GM23338 (cell line): Measurements from ENCODE around the gene FCRL4. TPM values are rescaled to one million over a fixed set of nuclear protein-coding genes. Genes with fewer than 3 reads are reported as not detected.
A peak's percentile ranks its signal among the peaks of the same experiment; 100 is the strongest.

ENCODE experiments used
- ATAC-seq: fragments of 200-7000 bp; cut with Tn5 transposase; 3 replicates; pipeline ENCODE4 v1.9.1; 2020
- DNase-seq: peaks from one replicate; pipeline ENCODE4 v3.0.0-alpha.2; 2015; ENCODE audit warnings: low spot score
- H2AFZ ChIP-seq: fragments of 200-600 bp; sonication (generic); 2 replicates; pipeline ENCODE4 v1.8.0; 2016; ENCODE audit warnings: antibody characterized with exemption, mild to moderate bottlenecking, moderate library complexity
- H3F3A ChIP-seq: fragments of 200-600 bp; sonication (generic); replicated peaks from 2 replicates; pipeline ENCODE4 v1.8.0; 2017; ENCODE audit warnings: antibody characterized with exemption, mixed run types, low read depth
- H3K27ac ChIP-seq: fragments of 200-600 bp; sonication (generic); 2 replicates; pipeline ENCODE4 v1.6.1; 2016; ENCODE audit warnings: low read depth
- H3K27me3 ChIP-seq: fragments of 200-600 bp; sonication (generic); 2 replicates; pipeline ENCODE4 v1.8.0; 2016; ENCODE audit warnings: mild to moderate bottlenecking, mixed run types, moderate library complexity; ENCODE audit not compliant: insufficient read depth
- H3K36me3 ChIP-seq: fragments of 200-600 bp; sonication (generic); 2 replicates; pipeline ENCODE4 v1.8.0; 2016; ENCODE audit warnings: mild to moderate bottlenecking; ENCODE audit not compliant: insufficient read depth
- H3K4me1 ChIP-seq: fragments of 200-600 bp; sonication (generic); 2 replicates; pipeline ENCODE4 v1.8.0; 2016; ENCODE audit warnings: mild to moderate bottlenecking, moderate library complexity; ENCODE audit not compliant: insufficient read depth
- H3K4me2 ChIP-seq: fragments of 200-600 bp; sonication (generic); 2 replicates; pipeline ENCODE4 v1.7.1; 2017; ENCODE audit warnings: mixed run types
- H3K4me3 ChIP-seq: fragments of 200-600 bp; sonication (generic); 2 replicates; pipeline ENCODE4 v1.6.1; 2016; ENCODE audit warnings: mixed run types
- H3K79me2 ChIP-seq: fragments of 200-600 bp; sonication (generic); replicated peaks from 2 replicates; pipeline ENCODE4 v1.8.0; 2017; ENCODE audit warnings: mild to moderate bottlenecking; ENCODE audit not compliant: insufficient read depth
- H3K9me2 ChIP-seq: fragments of 200-600 bp; sonication (generic); 2 replicates; pipeline ENCODE4 v1.8.0; 2017; ENCODE audit not compliant: insufficient read depth
- H4K20me1 ChIP-seq: fragments of 200-600 bp; sonication (generic); replicated peaks from 2 replicates; pipeline ENCODE4 v1.8.0; 2017; ENCODE audit warnings: mild to moderate bottlenecking; ENCODE audit not compliant: insufficient read depth
- H3K27ac Mint-ChIP-seq: 2 replicates; pipeline ENCODE4 v1.8.0; 2020; ENCODE audit warnings: inconsistent platforms, mild to moderate bottlenecking, moderate library complexity, mixed read lengths
- H3K27me3 Mint-ChIP-seq: 3 replicates; pipeline ENCODE4 v1.8.0; 2022; ENCODE audit warnings: low read depth, mild to moderate bottlenecking, moderate library complexity, mixed read lengths, inconsistent platforms; ENCODE audit not compliant: insufficient read depth, poor library complexity
- H3K36me3 Mint-ChIP-seq: 3 replicates; pipeline ENCODE4 v1.8.0; 2021; ENCODE audit warnings: low read depth, mild to moderate bottlenecking, inconsistent platforms, moderate library complexity, mixed read lengths
- H3K4me1 Mint-ChIP-seq: 3 replicates; pipeline ENCODE4 v1.8.0; 2020; ENCODE audit warnings: mild to moderate bottlenecking, inconsistent platforms, mixed read lengths
- H3K4me3 Mint-ChIP-seq: 3 replicates; pipeline ENCODE4 v1.8.0; 2021; ENCODE audit warnings: moderate library complexity, mild to moderate bottlenecking, inconsistent platforms, mixed read lengths
- H3K9me3 Mint-ChIP-seq: 3 replicates; pipeline ENCODE4 v1.8.0; 2020; ENCODE audit warnings: moderate library complexity, mild to moderate bottlenecking, inconsistent platforms, mixed read lengths
- JUNB ChIP-seq: IDR thresholded peaks from one replicate; pipeline ENCODE4 v1.6.1; 2016; ENCODE audit warnings: antibody characterized with exemption; ENCODE audit not compliant: unreplicated experiment
- ZNF114 ChIP-seq: fragments of 250-450 bp; sonication (Bioruptor Pico); IDR thresholded peaks from 2 replicates; pipeline ENCODE4 v1.5.0; 2020; ENCODE audit warnings: mild to moderate bottlenecking, moderate library complexity
- ZNF331 ChIP-seq: fragments of 250-450 bp; sonication (Bioruptor Pico); IDR thresholded peaks from 2 replicates; pipeline ENCODE4 v1.5.0; 2020; ENCODE audit warnings: low read depth, mild to moderate bottlenecking, moderate library complexity
- polyA plus RNA-seq: library from polyadenylated mRNA; unstranded; fragments of >200 nt; fragmentation: Nextera tagmentation; extraction: Ambion mirVana; gene quantifications from 2 replicates; pipeline ENCODE4 v1.2.1, GENCODE V29; 2016
- total RNA-seq: library from RNA; depleted of rRNA; stranded (reverse); fragments of >200 nt; shearing (Covaris generic); gene quantifications from 2 replicates; pipeline ENCODE4 v1.2.3, GENCODE V29; 2014
- TF ChIP-seq, protein P1 (sequence below): IDR thresholded peaks from one replicate; pipeline ENCODE4 v1.6.1; 2018; ENCODE audit warnings: antibody characterized with exemption; ENCODE audit not compliant: unreplicated experiment
- TF ChIP-seq, protein P2 (sequence below), 2 experiments: fragments of 200-600 bp in 1 of 2; sonication (generic) in 1 of 2; conservative IDR thresholded peaks; 2 replicates each; pipeline versions ENCODE4 v1.5.1 to v1.6.1; 2016 to 2017; ENCODE audit warnings: antibody characterized with exemption in 2 of 2, low read depth in 2 of 2, mild to moderate bottlenecking in 2 of 2, moderate library complexity in 1 of 2
- TF ChIP-seq, protein P3 (sequence below): fragments of 250-450 bp; sonication (Bioruptor Pico); IDR thresholded peaks from 2 replicates; pipeline ENCODE4 v1.5.0; 2020; ENCODE audit warnings: mild to moderate bottlenecking, moderate library complexity

The FCRL4 gene
- total and polyA plus RNA-seq, 2 experiments from 2014 or later: not detected

DNA sequence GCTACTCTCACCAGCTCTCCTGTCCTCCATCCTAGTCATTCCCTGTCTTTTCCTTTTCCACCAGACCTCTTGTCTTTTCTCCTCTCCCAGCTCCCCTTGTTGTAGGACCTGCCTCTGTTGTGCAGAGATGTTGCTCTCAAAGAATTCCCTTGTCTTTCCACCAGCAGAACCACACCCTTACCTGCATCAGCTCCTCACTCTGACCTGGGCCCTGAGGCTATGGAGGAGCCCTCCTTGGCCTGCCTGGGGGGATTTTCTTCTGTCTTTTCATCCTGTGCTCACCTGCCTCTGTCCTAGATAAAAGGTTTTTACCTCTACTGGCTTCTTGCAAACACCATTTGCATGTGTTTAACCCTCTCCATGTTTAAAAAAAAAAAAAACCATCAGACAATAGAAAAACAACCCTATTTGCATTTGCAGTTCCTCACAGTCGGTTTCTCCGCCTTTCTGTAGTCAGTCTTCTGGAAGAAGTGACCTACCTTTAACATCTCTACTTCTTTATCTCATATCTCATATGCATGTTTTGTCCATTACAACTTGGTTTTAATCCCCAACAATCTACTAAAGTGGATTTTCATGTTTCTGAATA, 57.6 kb downstream of the FCRL4 start:
- H3K9me3 Mint-ChIP-seq: peaks cover 27% of the 10 kb centered on the region
- peak overlapping the region; percentile 18 for H3K4me3 Mint-ChIP-seq
- H4K20me1 ChIP-seq: no peaks in the 10 kb centered on the region
- peaks cover 26% of the 10 kb centered on the region for H3K36me3 Mint-ChIP-seq
- peak overlapping the region; percentile 79 for H3K27ac ChIP-seq
- H3K79me2 ChIP-seq: no peaks in the 10 kb centered on the region
- H3K27ac Mint-ChIP-seq: peak overlapping the region; percentile 94
- DNase-seq (peak; percentile 52), ATAC-seq (peak; percentile 96)
- no peaks in the 10 kb centered on the region for H3K27me3 ChIP-seq
- TF ChIP-seq, protein P1, sequence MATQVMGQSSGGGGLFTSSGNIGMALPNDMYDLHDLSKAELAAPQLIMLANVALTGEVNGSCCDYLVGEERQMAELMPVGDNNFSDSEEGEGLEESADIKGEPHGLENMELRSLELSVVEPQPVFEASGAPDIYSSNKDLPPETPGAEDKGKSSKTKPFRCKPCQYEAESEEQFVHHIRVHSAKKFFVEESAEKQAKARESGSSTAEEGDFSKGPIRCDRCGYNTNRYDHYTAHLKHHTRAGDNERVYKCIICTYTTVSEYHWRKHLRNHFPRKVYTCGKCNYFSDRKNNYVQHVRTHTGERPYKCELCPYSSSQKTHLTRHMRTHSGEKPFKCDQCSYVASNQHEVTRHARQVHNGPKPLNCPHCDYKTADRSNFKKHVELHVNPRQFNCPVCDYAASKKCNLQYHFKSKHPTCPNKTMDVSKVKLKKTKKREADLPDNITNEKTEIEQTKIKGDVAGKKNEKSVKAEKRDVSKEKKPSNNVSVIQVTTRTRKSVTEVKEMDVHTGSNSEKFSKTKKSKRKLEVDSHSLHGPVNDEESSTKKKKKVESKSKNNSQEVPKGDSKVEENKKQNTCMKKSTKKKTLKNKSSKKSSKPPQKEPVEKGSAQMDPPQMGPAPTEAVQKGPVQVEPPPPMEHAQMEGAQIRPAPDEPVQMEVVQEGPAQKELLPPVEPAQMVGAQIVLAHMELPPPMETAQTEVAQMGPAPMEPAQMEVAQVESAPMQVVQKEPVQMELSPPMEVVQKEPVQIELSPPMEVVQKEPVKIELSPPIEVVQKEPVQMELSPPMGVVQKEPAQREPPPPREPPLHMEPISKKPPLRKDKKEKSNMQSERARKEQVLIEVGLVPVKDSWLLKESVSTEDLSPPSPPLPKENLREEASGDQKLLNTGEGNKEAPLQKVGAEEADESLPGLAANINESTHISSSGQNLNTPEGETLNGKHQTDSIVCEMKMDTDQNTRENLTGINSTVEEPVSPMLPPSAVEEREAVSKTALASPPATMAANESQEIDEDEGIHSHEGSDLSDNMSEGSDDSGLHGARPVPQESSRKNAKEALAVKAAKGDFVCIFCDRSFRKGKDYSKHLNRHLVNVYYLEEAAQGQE: no peak
- TF ChIP-seq JUNB (no peak), ZNF331 (CRISPR knock-in tag) (no peak), ZNF114 (CRISPR knock-in tag) (peak; percentile 83; the same call in 1 of the 2 replicates)
- TF ChIP-seq, protein P2, sequence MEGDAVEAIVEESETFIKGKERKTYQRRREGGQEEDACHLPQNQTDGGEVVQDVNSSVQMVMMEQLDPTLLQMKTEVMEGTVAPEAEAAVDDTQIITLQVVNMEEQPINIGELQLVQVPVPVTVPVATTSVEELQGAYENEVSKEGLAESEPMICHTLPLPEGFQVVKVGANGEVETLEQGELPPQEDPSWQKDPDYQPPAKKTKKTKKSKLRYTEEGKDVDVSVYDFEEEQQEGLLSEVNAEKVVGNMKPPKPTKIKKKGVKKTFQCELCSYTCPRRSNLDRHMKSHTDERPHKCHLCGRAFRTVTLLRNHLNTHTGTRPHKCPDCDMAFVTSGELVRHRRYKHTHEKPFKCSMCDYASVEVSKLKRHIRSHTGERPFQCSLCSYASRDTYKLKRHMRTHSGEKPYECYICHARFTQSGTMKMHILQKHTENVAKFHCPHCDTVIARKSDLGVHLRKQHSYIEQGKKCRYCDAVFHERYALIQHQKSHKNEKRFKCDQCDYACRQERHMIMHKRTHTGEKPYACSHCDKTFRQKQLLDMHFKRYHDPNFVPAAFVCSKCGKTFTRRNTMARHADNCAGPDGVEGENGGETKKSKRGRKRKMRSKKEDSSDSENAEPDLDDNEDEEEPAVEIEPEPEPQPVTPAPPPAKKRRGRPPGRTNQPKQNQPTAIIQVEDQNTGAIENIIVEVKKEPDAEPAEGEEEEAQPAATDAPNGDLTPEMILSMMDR (conservative IDR thresholded peaks at IDR 0.05; ENCODE audit: low read depth in 2 of 2): no peak
- TF ChIP-seq, protein P3, sequence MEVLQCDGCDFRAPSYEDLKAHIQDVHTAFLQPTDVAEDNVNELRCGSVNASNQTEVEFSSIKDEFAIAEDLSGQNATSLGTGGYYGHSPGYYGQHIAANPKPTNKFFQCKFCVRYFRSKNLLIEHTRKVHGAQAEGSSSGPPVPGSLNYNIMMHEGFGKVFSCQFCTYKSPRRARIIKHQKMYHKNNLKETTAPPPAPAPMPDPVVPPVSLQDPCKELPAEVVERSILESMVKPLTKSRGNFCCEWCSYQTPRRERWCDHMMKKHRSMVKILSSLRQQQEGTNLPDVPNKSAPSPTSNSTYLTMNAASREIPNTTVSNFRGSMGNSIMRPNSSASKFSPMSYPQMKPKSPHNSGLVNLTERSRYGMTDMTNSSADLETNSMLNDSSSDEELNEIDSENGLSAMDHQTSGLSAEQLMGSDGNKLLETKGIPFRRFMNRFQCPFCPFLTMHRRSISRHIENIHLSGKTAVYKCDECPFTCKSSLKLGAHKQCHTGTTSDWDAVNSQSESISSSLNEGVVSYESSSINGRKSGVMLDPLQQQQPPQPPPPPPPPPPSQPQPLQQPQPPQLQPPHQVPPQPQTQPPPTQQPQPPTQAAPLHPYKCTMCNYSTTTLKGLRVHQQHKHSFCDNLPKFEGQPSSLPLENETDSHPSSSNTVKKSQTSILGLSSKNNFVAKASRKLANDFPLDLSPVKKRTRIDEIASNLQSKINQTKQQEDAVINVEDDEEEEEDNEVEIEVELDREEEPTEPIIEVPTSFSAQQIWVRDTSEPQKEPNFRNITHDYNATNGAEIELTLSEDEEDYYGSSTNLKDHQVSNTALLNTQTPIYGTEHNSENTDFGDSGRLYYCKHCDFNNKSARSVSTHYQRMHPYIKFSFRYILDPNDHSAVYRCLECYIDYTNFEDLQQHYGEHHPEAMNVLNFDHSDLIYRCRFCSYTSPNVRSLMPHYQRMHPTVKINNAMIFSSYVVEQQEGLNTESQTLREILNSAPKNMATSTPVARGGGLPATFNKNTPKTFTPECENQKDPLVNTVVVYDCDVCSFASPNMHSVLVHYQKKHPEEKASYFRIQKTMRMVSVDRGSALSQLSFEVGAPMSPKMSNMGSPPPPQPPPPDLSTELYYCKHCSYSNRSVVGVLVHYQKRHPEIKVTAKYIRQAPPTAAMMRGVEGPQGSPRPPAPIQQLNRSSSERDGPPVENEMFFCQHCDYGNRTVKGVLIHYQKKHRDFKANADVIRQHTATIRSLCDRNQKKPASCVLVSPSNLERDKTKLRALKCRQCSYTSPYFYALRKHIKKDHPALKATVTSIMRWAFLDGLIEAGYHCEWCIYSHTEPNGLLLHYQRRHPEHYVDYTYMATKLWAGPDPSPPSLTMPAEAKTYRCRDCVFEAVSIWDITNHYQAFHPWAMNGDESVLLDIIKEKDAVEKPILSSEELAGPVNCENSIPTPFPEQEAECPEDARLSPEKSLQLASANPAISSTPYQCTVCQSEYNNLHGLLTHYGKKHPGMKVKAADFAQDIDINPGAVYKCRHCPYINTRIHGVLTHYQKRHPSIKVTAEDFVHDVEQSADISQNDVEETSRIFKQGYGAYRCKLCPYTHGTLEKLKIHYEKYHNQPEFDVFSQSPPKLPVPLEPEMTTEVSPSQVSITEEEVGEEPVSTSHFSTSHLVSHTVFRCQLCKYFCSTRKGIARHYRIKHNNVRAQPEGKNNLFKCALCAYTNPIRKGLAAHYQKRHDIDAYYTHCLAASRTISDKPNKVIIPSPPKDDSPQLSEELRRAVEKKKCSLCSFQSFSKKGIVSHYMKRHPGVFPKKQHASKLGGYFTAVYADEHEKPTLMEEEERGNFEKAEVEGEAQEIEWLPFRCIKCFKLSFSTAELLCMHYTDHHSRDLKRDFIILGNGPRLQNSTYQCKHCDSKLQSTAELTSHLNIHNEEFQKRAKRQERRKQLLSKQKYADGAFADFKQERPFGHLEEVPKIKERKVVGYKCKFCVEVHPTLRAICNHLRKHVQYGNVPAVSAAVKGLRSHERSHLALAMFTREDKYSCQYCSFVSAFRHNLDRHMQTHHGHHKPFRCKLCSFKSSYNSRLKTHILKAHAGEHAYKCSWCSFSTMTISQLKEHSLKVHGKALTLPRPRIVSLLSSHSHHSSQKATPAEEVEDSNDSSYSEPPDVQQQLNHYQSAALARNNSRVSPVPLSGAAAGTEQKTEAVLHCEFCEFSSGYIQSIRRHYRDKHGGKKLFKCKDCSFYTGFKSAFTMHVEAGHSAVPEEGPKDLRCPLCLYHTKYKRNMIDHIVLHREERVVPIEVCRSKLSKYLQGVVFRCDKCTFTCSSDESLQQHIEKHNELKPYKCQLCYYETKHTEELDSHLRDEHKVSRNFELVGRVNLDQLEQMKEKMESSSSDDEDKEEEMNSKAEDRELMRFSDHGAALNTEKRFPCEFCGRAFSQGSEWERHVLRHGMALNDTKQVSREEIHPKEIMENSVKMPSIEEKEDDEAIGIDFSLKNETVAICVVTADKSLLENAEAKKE (CRISPR knock-in tag): peak; percentile 94
- peak overlapping the region; percentile 62 for H3K4me2 ChIP-seq
- 0 out of 2 replicates have a peak, but pooled peaks cover 3% of the 10 kb centered on the region for H3F3A ChIP-seq
- no peak overlapping the region for H3K4me3 ChIP-seq
- H3K36me3 ChIP-seq: no peaks in the 10 kb centered on the region; the same call in 1 of the 2 replicates
- peaks cover 24% of the 10 kb centered on the region; the same call in 1 of the 2 replicates for H3K9me2 ChIP-seq
- H3K4me1 ChIP-seq: peaks cover 37% of the 10 kb centered on the region
- no peak overlapping the region for H2AFZ ChIP-seq
- peaks cover 38% of the 10 kb centered on the region for H3K4me1 Mint-ChIP-seq
- H3K27me3 Mint-ChIP-seq: peaks cover 10% of the 10 kb centered on the region
